HG02884 (cell line): ENCODE measurements around the gene GADD45B.
"Not testable (repeated sequence)": the region's sequence is repeated elsewhere in the genome, so short reads cannot be mapped to it uniquely, and the experiment has no call there.

Experiments
- ATAC-seq: cut with Tn5 transposase; IDR thresholded peaks from one replicate; pipeline ENCODE4 v1.9.1; 2021; ENCODE audit warnings: mild to moderate bottlenecking, moderate library complexity; ENCODE audit not compliant: unreplicated experiment

GADD45B gene

GRCh38 chr19:2443785-2444182, 32.1 kb upstream of the GADD45B start:
- no peak for ATAC-seq

- ATAC-seq, result no peak
Measured at GRCh38 chr19:2444251-2445002, 31.5 kb upstream of the GADD45B start.

- no peak for ATAC-seq
Measured at GRCh38 chr19:2446381-2446780, 29.5 kb upstream of the GADD45B start.

- ATAC-seq, result no peak
Measured at GRCh38 chr19:2449019-2449418, 26.9 kb upstream of the GADD45B start.

- ATAC-seq, result no peak
Measured at GRCh38 chr19:2451138-2451537, 24.8 kb upstream of the GADD45B start.

GRCh38 chr19:2451741-2452140, 24.2 kb upstream of the GADD45B start:
- ATAC-seq, result no peak

GRCh38 chr19:2453431-2454025, 22.4 kb upstream of the GADD45B start:
- no peak for ATAC-seq

GRCh38 chr19:2454199-2454961, 21.5 kb upstream of the GADD45B start:
- ATAC-seq, result no peak

GRCh38 chr19:2454962-2455850, 20.7 kb upstream of the GADD45B start:
- no peak for ATAC-seq

GRCh38 chr19:2455851-2456570, 19.9 kb upstream of the GADD45B start:
- ATAC-seq, result peak; percentile 23

GRCh38 chr19:2457394-2458037, 18.4 kb upstream of the GADD45B start:
- no peak for ATAC-seq

- no peak for ATAC-seq
Measured at GRCh38 chr19:2458054-2458453, 17.9 kb upstream of the GADD45B start.

- not testable (repeated sequence) for ATAC-seq
Measured at GRCh38 chr19:2458776-2459175, 17.2 kb upstream of the GADD45B start.

- no peak for ATAC-seq
Measured at GRCh38 chr19:2460245-2460644, 15.7 kb upstream of the GADD45B start.

- no peak for ATAC-seq
Measured at GRCh38 chr19:2461751-2462634, 13.9 kb upstream of the GADD45B start.

- ATAC-seq, result no peak
Measured at GRCh38 chr19:2462635-2463421, 13.1 kb upstream of the GADD45B start.

- ATAC-seq, result not testable (repeated sequence)
Measured at GRCh38 chr19:2463694-2464093, 12.2 kb upstream of the GADD45B start.

GRCh38 chr19:2464389-2464788, 11.5 kb upstream of the GADD45B start:
- no peak for ATAC-seq
